GM21526 (cell line): ENCODE measurements around the gene TBC1D17.

Experiments used
- ATAC-seq: cut with Tn5 transposase; IDR thresholded peaks from one replicate; pipeline ENCODE4 v1.9.1; 2021; ENCODE audit warnings: moderate library complexity; ENCODE audit not compliant: unreplicated experiment, low FRiP score

The TBC1D17 gene

DNA sequence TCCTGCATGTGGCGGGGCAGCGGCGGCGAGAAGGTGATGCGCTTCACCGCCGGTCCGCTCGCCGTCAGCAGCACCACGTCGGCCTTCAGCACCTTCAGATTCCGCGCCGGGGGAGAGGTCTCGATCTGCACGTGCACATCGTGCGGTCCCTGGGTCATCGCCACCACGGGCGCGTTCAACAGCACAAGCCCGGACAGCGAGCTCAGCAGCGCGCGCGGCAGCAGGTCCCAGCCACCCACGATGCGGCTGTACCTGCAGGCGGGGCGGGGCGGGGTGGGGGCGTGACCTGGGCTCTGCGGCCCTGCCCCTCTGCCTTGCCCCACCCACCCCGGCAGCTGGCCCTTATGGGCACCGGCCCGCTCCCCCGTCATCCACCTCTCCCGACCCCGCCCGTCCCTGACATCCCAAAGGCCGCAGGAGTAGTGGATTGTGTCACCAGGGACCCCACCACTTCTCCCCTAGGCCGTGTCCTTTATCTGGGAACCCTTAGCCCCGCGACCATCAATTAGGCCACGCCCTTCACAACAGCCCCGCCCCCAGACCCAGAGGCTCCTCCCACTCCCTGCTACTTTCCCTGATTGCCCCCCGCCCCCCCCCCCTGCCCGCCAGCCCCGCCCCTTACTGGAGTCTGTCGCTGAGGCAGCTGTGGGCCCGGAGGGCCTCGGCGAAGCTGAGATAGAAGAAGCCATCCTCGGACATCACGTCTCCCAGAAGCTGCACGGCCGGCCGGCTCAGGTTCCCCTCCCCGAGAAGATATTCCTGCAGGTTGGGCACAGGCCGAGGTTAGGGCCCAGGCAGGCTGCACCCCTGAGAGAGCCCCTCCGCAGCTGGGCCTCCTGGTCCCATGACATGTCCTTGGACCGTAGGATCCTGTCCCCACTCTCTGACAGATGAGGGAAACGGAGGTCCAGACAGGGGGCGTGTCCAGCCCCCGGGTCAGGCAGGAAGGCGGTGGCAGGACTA lies 13.1 kb downstream of the TBC1D17 start:
- no peak for ATAC-seq

DNA sequence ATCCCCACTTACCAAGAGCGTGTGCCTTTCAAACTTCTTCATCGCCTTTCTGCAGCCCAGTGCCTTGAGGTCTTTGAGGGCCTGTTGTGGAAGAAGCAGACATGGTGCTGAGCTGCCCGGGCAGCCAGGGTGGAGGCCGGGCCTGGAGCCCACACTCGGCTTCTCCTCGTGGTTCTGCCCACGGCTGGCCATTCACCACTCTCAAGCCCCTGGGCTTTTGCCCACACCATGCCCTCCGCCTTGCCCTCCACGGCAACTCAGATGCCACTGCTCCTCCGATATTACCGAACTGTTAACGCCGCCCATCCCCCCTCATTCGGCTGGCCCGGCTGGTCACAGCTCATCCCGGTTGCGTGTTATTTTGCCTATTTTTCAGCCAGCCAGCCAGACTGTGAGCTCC lies 13.9 kb downstream of the TBC1D17 start:
- ATAC-seq, result no peak

DNA sequence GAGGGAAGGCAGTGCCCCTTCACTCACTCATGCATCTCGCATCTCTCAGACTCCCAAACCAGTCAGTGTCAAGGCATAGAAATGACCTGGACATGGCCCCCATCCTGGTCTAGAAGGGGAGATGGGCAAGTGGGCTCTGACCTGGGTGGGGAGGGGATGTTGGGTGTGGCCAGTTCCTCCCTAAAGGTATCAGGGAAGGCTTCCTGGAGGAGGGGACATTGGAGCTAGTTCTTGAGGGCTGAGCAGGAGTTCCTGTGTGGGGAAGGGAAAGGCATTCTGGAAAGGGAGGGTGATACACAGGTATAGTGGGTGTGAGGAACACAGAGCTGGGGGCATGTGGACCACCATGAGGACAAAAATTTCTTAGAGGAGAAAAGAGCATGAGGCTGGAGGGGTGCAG lies 15.2 kb downstream of the TBC1D17 start:
- no peak for ATAC-seq

DNA sequence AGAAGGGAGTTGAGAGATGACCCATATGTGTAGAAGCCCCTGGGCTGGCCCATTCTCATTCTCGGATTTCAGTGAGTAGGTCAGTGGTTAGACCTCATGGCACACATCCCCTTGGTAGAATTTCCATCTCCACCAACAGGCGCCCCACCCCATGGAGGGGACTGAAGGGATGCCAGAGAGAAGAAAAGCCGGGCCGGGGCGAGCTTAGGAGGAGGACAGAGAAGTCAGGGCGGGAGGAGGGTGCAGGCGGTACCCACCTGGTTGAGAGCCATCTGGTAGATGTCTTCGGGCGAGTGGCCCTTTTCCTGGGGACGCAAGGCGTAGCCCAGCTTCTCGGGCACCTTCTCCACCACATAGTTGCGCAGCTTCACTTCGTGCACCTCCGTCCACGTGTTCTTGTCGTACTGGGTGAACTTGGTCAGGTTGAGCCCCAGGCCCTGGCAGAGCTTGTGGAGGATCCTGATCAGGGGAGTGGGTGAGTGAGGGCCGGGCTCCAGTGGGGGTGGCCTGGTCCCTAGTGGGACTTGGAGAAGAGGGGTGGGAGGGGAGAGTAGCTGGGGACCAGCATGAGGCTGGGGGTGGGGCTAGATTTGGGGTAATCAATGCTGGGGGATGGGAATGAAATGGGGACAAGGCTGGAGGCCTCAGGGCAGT lies 16.6 kb downstream of the TBC1D17 start:
- ATAC-seq, result no peak

DNA sequence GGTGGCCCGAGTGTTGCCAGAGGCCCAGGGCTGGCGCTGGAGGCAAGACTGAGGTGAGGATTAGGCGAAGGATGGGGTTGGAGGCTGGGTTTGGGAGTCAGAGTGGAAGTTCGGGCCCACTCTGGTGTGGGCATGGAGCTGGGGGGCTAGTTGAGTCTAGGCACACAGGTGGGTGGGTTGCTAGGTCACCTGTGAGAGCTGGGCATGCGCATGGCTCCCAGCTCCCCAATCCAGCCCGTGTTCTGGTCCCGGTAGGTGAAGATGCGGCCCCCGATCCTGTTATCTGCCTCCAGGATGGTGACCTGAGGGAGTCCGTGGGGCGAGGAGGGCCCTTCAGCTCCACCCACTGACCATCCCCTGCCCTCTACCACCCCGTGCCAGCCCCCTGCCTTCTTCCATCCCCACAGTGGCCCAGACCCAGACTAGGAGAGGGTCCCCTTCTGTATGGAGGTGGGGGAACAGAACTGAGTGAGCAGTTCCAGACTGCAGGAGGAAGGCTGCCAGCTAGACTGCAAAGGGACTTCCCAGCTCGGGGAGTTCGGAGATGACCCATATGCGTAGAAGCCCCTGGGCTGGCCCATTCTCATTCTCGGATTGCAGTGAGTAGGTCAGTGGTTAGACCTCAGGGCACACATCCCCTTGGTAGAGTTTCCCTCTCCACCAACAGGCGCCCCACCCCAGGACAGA lies 17.5 kb downstream of the TBC1D17 start:
- no peak for ATAC-seq

DNA sequence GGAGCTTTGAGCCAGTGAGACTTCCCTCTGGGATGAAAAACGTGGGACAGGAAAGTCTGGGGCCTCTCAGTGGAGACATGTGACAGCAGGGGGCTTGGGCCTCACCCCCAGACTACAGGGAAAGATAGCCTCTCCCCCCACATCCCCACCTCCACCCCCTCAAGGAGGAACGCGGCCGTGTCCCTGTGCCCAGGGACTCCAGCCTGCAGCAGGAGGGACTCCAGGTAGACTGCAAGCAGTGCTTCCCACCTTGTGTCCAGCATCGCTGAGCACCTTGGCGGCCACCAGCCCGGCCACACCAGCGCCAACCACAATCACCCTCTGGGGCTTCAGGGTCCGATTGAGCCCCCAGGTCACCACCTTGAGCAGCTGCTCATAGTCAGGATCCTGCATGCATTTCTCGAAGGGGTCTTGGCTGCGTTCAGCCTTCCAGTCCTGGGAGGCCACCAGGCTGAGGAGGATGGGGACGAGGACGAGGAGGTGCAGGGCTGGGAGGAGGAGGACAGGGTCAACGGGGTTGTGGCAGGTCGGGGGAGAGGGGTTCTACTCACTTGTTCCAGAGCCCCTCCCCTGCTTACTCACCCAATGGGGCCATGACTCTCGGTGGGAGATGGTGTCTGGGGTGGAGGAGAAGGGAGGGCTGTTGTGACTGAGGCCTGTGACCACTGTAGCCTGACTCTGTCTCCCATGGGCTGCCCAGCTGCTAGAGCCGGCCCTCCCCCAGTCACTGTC lies 18.2 kb downstream of the TBC1D17 start:
- ATAC-seq, result no peak

DNA sequence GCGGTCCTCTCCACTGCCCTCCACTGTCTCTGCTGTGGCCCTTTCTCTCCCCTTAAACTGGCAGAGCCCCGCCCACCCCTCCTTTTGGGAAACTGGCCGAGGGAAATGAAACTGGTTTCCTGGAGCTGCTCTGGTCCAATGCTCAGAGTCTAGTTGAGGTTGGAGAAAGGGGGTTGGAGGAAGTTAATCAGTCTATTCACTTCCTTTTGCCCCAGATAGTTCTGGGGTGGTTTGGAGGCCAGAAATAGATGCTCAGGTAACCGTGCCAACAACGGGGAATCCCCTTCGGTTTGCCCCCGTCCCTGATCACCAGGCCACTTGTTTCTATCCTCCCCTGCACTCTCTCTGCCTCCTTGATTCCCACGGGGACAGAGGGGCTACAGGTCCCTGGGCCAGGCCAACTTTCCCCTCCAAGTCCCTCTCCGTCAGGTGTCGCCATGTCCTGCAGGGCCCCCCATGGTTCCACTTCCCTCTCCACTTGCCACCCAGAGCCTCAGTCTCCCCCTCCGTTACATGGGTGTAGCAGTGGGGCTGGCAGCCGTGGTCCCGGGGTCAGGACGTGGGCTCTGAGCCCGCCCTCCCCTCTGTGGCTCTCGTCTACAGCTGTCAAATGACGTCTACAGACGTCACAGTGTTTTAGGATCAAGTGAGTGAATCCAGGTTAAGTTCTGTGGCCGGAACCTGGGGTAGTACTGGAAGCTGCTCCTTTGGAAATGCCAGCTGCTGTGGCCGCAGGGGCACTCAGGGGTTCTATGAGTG lies 19.5 kb downstream of the TBC1D17 start, which contains the start of gene IL4I1:
TSS of gene IL4I1 (minus strand) at position 25 of the 759 bp plus-strand sequence. CDS start 727 bp downstream, outside the sequence.
- no peak for ATAC-seq

DNA sequence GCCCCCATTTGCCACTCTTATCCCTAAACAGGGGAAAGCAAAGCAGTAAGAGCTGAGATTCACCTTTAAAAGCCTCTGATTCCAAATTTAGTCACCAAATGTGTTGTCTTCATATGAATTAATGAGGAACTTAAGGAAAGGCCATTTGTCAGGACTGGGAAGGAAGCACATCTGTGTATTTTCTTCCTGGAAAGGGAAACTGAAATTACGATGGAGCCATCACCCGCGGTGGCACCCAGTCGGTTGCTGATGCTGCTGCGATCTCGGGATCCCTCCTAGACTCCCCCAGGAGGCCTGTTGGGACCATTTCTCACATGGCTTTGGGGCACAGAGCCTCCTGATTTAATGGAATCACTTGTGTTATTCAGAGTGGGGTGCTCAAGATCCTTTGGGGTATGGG lies 26.6 kb downstream of the TBC1D17 start:
- no peak for ATAC-seq

DNA sequence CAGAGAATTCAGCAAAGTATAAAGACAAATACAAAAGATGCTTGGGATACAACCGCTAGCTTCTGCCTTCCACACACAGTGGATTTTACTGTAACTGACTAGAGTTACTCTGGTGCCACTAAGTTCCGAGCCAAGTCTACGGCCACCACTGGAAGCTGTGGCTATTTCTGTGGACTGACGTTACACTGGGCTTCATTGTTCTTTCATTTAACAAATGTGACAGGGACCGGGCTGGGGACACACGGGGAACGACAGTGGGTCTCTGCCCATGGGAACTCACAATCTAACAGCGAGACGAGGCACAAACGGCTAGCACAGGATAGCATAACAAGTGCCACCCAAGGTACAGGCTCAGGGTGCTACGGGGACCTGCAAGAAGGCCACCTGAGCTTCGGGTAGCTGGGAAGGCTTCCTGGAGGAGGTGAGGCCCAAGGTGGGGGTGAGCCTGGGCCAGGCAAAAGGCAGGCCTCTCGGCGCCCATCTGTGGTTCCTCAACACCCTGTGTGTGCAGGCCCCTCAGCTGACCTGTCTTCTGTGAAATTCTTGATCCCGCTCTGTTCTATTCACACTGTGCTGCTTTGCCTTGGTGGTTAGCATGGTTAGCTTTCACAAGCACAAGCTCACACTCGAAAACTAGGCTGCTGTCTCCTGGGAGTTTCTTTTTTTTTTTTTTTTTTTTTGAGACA lies 29.5 kb downstream of the TBC1D17 start:
- no peak for ATAC-seq

DNA sequence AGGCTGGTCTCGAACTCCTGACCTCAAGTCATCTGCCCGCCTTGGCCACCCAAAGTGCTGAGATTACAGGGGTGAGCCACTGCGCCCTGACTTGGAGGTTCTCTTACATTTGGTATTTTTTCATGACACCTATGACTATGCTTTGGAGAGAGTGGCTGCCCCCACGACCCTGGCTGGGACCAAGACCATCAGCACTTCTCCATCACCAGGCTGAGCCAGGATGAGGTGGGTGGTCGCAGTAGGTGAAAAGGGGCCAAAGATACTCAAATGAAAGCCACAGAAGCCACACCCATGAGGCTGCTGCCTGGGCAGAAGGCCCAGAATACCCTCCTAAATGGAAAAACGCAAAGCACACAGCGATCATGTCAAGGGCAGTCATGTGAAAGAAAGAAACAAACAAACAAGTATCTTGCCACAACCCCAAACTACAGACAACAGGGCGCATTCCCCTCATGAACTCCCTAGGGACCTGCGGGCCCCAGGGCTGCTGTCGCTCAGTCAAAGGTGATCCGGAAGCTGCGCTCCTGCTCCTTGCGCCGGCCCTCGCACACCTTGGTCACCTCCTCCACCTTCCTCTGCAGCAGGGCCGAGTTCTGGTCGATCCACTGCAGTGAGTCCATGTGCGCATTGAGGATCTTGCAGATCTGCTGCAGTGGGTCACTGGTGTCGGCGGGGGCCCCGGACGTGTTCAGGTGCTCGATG lies 30.4 kb downstream of the TBC1D17 start:
- no peak for ATAC-seq

DNA sequence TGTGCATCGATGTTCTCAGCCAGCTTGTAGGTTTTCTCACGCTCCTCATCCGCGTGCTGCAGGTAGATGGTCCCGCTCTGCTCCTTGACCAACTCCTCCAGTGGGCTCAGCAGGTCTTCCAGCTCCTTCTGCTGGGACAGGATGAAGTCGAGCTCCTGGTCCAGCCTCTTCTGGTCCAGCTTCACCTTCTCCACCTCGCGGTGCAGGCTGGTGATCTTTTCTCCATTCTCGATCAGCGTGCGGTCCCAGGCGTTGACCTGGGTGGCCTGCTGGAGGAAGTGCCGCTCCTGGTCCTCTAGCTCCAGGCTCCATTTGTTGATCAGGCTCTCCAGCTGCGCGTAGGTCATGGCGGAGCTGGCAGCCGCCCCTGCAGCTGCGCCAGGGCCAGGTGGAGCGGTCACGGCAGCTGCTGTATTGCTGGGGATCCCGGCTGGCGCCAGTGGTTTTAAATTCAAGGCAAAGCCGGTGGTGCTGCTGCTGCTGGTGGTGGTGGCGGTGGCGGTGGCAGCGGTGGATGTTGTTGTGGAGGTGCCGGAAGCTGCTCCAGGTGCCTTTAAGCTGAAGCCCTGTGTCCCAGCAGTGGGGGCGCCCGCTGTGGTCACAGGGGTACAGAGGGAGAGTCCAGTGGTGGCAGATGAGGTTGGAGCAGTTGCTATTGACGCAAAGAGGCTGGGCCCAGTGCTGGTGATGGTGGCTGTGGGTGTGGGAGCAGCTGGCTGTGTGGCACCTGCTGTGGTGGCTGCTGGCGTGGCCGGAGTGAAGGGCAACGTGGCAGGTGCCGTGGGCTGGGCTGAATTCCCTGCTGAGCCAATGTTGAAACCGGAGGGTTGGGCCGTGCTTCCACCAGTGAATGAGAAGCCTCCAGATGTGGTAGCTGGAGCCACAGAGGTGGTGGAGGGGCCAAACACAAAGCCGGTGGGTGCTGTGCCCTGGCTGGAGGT lies 31.2 kb downstream of the TBC1D17 start:
- no peak for ATAC-seq

DNA sequence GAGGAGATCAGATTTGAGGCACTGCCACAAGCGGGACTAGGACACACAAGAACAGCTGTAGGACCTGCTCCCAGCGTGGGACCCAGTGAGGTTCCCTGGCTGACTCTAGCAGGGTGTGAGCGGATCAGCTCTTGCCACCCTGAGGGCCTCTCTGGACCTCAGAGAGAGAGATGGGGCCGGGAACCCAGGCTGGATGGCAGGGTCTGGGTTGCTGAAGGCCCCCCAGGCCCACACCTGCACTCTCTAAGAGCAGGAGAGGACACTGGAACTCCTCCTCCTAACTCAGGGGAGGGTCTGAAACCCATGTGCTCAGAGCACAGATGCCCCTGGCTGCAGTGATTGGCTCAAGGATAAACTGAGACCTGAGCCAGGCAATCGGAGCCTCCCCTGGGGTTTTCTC lies 32.7 kb downstream of the TBC1D17 start:
- ATAC-seq, result no peak

DNA sequence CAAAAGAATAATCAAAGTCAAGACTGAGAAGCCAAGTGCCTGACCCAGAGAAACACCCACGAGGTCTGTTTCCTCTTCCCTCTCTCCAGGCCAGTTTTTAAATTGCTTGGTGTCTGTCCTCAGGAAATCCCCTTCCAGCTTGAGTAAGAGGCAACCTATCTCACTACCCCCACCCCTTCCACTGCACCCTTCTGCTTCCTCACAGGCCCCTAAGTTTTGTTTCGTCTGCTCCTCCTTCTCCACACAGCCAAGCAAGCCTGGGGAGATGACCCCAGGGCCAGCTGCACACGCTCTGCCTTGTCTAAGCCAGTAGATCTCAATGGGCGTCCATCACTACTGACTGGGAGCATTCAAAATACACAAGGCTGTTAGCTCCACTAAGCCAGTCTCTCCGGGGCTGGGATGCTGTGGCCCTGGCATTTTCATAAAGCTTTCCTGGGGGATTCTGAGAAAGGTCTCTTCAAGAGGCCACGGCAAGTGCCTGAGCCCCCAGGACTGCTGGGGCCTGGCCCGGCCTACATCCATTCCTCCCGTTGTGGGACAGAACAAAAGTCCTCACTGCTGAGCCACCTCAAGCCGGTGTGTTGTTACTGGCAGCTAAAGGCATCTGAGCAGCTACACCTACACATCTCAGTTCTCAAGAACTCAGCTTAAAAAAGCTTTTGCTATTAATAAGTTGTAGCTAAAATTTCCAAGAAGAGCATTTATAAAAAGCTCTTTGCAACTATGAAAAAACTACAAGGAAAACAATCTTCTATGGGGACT lies 34.1 kb downstream of the TBC1D17 start:
- no peak for ATAC-seq

DNA sequence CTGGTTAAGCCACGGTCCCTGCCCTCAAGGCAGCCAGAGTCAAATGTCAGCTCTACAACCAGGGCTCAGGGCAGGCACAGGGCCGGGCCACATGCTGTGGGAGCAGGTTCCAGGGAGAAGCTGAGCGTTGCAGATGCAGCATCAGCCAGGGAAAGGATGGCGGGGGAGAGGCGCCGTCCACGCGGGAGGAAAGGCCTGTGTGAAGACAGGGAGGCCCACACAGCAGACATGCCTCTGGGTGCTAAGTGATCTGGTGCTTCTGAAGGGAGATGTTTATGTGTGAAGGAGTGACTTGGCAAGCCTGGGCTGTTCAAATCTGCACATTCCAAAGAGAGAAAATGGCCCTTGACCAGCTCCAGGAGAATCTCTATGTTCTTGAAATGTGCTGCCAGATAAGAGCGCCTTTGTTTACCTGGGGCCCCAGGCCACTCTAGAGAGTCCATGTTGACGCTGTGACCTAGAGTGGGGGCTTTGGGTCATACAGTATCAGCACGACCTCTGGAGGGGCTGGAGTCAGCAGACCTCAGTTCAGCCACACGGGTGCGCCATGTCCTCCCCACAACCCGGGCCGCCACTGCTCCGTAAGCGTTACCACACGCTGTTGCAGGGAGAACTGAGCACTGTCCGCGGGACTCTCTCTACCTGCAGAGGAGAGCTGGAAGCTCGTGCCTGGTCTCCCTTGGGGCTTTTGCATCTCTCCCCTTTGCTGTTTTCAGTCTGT lies 35.6 kb downstream of the TBC1D17 start:
- no peak for ATAC-seq

DNA sequence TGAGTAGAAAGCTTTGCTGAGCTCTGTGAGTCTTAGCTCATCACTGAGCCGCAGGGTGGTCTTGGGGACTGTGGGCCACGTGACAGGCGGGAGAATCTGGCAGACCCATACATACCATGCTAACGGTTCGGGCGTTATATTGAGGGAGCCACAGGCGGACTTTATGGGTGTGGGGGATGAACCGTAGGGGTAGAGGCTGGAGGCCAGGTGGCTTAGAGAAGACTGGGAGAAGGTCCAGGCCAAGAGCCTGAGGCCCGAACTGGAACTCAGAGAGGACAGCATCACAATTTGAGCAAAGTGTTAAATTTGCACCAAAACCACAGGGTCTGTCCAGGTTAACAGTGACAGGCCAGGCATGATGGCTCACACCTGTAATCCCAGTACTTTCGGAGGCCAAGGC lies 36.2 kb downstream of the TBC1D17 start:
- no peak for ATAC-seq

DNA sequence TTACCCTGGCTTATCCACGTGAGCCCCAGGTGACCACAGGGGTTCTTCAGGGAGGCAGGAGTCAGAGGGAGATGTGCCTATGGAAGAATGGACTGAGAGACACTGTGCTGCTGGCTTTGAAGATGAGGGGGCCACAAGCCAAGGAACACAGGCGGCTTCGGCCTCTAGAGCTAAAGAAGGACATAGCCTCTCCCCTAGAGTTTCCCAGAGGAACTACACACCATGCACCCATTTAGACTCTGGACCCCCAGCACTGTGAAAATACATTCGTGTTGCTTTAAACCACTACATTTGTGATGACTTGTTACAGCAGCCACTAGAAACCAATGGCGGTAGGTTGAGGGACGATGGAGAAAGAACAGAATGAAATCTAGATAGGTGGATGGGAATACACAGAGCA lies 37.8 kb downstream of the TBC1D17 start:
- ATAC-seq, result no peak
